ENCODE measurements around the gene JAK3. TPM values are rescaled to one million over a fixed set of nuclear protein-coding genes. Genes with fewer than 3 reads are reported as not detected.

JAK3 gene
- total and polyA plus RNA-seq, 2 of the 4 experiments (the other 2 are of a cell fraction), result 0.36 to 1.5 TPM

DNA sequence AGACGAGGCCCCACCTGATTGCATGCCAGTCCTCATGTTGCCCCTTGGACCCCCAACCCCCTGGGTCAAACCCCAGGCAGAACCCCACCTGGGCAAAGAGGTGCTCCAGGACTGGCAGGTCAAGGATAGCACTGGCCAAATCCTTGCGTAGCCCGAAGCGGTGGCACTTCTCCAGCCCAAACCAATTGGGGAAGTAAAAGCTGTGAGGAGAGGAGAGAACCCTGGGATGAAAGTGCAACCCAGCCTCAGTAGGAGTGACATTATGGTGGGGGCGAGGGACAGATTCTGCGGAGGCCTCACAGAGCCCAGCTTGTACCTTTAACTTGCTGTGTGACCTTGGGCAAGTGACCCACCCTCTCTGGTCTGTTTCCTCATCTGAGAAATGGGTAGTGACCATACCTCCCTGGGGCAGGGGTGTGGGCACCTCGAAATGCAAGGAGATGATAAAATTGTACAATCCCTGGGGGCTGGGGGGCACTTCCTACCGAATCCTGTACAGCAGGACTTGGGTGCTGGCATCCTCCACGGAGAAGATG is 4.4 kb downstream of the JAK3 start:
- H3K9me3 ChIP-seq (ENCODE audit: control insufficient read depth, insufficient read depth, low read length), result no peaks in the 10 kb centered on the region
- no peak overlapping the region for H3K56ac ChIP-seq (ENCODE audit: extremely low read depth, insufficient read depth, low read length)
- no peaks in the 10 kb centered on the region for H3K9me1 ChIP-seq (ENCODE audit: insufficient read depth, low read length)
- no peak overlapping the region for H4K91ac ChIP-seq (ENCODE audit: insufficient read depth, low read depth, low read length)
- H2BK120ac ChIP-seq (ENCODE audit: low read depth, low read length), result no peak overlapping the region
- no peak overlapping the region for H3K4me2 ChIP-seq (ENCODE audit: low read depth, low read length)
- H4K8ac ChIP-seq (ENCODE audit: low read depth in 2 of 2, low read length in 2 of 2), result no peak overlapping the region
- ATAC-seq (ENCODE audit: low read depth), result no peak
- no peak for DNase-seq
- no peak overlapping the region for H2BK5ac ChIP-seq (ENCODE audit: low read depth, low read length, poor library complexity, severe bottlenecking)
- H2BK15ac ChIP-seq (ENCODE audit: low read depth, low read length), result no peak overlapping the region
- no peak overlapping the region for H3K14ac ChIP-seq (replicated peaks; ENCODE audit: low read depth, low read length)
- no peaks in the 10 kb centered on the region for H3K79me1 ChIP-seq (ENCODE audit: low read depth in 1 of 2, low read length in 2 of 2)
- no TSS peak for BruUV-seq (replicated peaks)
- no peak overlapping the region for H3K4ac ChIP-seq (ENCODE audit: low read depth, low read length)
- WGBS, 2 experiments (ENCODE audit: extremely low coverage in 2 of 2, insufficient read length in 1 of 2), result 40% methylated on average over 1 of the region's 9 CpGs; no CpG with 5 or more reads in 1 of the 2 experiments
- H3K4me3 ChIP-seq (ENCODE audit: insufficient read depth, low read depth, low read length), result no peak overlapping the region
- H3K27me3 ChIP-seq (ENCODE audit: control insufficient read depth, insufficient read depth, low read length), result peaks cover 7% of the 10 kb centered on the region; the same call in 1 of the 2 replicates
- no peak for TF ChIP-seq FOS (IDR thresholded peaks at IDR 0.05; ENCODE audit: low read depth, low read length)
- TF ChIP-seq BHLHE40 (IDR thresholded peaks at IDR 0.05; ENCODE audit: low read depth, low read length), result no peak
- H4K5ac ChIP-seq (ENCODE audit: low read depth, low read length), result no peak overlapping the region
- no peak overlapping the region for H3K18ac ChIP-seq (ENCODE audit: low read depth, low read length)
- ChIA-PET CTCF (no interaction called here), POLR2A (ENCODE audit: unreplicated experiment) (no interaction called here)
- dilution Hi-C loops (cut with HindIII; ENCODE audit: low sequenced_read_pairs, unreplicated experiment) (no loop called here), intact Hi-C loops (cut with micrococcal nuclease) (no loop called here), in situ Hi-C loops (cut with MboI; ENCODE audit: low sequenced_read_pairs) (no loop called here)
- no peak overlapping the region for H2AFZ ChIP-seq (replicated peaks; ENCODE audit: low read length, poor library complexity)
- no peak overlapping the region for H3K9ac ChIP-seq (ENCODE audit: low read depth, low read length)
- peaks cover 6% of the 10 kb centered on the region for H3K4me1 ChIP-seq (ENCODE audit: control insufficient read depth, insufficient read depth, low read length)
- H3K23ac ChIP-seq (ENCODE audit: low read depth, low read length), result no peak overlapping the region
- H2BK20ac ChIP-seq (ENCODE audit: low read depth, low read length), result no peak overlapping the region
- no peaks in the 10 kb centered on the region for H3K36me3 ChIP-seq (ENCODE audit: control insufficient read depth, insufficient read depth, low read length)
- no peak overlapping the region for H2AK9ac ChIP-seq (replicated peaks; ENCODE audit: low read depth, low read length, poor library complexity)
- no peak overlapping the region for H2AK5ac ChIP-seq (ENCODE audit: low read depth, low read length)
- no peak overlapping the region for H3K27ac ChIP-seq (ENCODE audit: insufficient read depth, low read length)
- no peaks in the 10 kb centered on the region for H4K20me1 ChIP-seq (ENCODE audit: insufficient read depth, low read length)
